Fibroblast of skin of right biceps (primary cell): ENCODE results near the gene SRP68.

Experiments
- DNase-seq: peaks from one replicate; pipeline ENCODE4 v3.0.0-alpha.2; 2013

Gene SRP68

GRCh38 chr17:76040376-76040775, 31.9 kb downstream of the SRP68 start:
- DNase-seq: no peak

GRCh38 chr17:76039121-76039520, 33.2 kb downstream of the SRP68 start:
- peak; percentile 11 for DNase-seq

- peak; percentile 21 for DNase-seq
Measured at GRCh38 chr17:76038050-76038449, 34.3 kb downstream of the SRP68 start.

GRCh38 chr17:76036497-76037261, 35.6 kb downstream of the SRP68 start:
- DNase-seq: no peak

- peak; percentile 23 for DNase-seq
Measured at GRCh38 chr17:76034428-76035350, 37.6 kb downstream of the SRP68 start.

GRCh38 chr17:76033139-76033538, 39.2 kb downstream of the SRP68 start:
- DNase-seq: no peak

GRCh38 chr17:76032780-76033108, 39.6 kb downstream of the SRP68 start:
- no peak for DNase-seq

- DNase-seq: no peak
Measured at GRCh38 chr17:76032073-76032779, 40.1 kb downstream of the SRP68 start.

GRCh38 chr17:76027159-76027839, 45.0 kb downstream of the SRP68 start, which contains the start of gene EVPL:
TSS of gene EVPL (minus strand) at chr17:76027306. CDS start at chr17:76027198, 108 bp downstream.
- no peak for DNase-seq

- no peak for DNase-seq
Measured at GRCh38 chr17:76026714-76027158, 45.6 kb downstream of the SRP68 start.

- no peak for DNase-seq
Measured at GRCh38 chr17:76025294-76025693, 47.0 kb downstream of the SRP68 start.

- DNase-seq: no peak
Measured at GRCh38 chr17:76024353-76024752, 48.0 kb downstream of the SRP68 start.

GRCh38 chr17:76023900-76024237, 48.4 kb downstream of the SRP68 start:
- DNase-seq: no peak

- DNase-seq: no peak
Measured at GRCh38 chr17:76022973-76023899, 49.1 kb downstream of the SRP68 start.

GRCh38 chr17:76022285-76022684, 50.0 kb downstream of the SRP68 start:
- no peak for DNase-seq

GRCh38 chr17:76019833-76020467, 52.4 kb downstream of the SRP68 start:
- no peak for DNase-seq

- DNase-seq: no peak
Measured at GRCh38 chr17:76018801-76019200, 53.5 kb downstream of the SRP68 start.

GRCh38 chr17:76018340-76018680, 54.0 kb downstream of the SRP68 start:
- DNase-seq: no peak

GRCh38 chr17:76017481-76018339, 54.6 kb downstream of the SRP68 start:
- DNase-seq: no peak

- no peak for DNase-seq
Measured at GRCh38 chr17:76014925-76015261, 57.4 kb downstream of the SRP68 start.
